SU-DHL-6 (cell line): ENCODE results near the gene ABCA4.

Experiments
- EZH2phosphoT487 ChIP-seq: fragments of 200-600 bp; sonication (generic), shearing (Covaris generic); conservative IDR thresholded peaks from 2 replicates; pipeline ENCODE4 v1.6.1; 2018; ENCODE audit warnings: mild to moderate bottlenecking, antibody characterized with exemption, low read length, moderate library complexity, mixed read lengths
- TF ChIP-seq, protein P1 (sequence below): fragments of 200-600 bp; sonication (generic); IDR thresholded peaks from one replicate; pipeline ENCODE4 v1.5.1; 2017; ENCODE audit warnings: antibody characterized with exemption, mild to moderate bottlenecking, low read length, moderate library complexity; ENCODE audit not compliant: insufficient read depth, poor library complexity, severe bottlenecking

DNA sequence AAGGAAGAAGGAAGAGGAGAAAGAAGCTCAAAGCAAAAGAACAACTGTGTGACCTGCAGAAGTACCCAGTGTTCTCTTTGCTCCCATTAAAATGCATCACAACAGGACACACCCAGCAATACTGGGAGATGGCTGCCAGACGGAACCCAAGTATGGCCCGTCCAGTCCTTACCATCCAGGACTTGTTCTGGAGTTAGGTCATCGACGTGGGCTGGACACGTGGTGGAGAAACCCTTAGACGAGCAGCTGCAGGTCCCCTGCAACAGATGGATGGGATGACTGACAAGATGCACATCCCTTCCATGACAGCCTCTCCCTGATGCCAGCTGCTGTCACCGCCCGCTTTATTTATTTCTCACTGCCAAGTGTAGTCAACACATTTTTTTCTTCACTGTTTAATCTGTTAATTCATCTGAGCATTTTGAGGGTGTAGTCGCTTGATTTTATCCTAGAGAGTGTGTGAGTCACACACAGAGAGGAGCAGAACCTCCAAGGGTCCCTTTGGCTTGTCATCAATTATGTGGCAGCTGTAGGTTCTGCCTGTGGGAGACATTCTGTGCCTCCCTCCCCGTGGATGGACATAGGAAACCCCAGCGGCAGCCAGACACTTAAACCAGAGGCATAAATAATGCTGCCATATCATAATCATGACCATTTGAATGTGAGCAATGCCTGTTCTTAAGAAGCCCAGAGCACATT lies 80.9 kb downstream of the ABCA4 start:
- TF ChIP-seq, protein P1, sequence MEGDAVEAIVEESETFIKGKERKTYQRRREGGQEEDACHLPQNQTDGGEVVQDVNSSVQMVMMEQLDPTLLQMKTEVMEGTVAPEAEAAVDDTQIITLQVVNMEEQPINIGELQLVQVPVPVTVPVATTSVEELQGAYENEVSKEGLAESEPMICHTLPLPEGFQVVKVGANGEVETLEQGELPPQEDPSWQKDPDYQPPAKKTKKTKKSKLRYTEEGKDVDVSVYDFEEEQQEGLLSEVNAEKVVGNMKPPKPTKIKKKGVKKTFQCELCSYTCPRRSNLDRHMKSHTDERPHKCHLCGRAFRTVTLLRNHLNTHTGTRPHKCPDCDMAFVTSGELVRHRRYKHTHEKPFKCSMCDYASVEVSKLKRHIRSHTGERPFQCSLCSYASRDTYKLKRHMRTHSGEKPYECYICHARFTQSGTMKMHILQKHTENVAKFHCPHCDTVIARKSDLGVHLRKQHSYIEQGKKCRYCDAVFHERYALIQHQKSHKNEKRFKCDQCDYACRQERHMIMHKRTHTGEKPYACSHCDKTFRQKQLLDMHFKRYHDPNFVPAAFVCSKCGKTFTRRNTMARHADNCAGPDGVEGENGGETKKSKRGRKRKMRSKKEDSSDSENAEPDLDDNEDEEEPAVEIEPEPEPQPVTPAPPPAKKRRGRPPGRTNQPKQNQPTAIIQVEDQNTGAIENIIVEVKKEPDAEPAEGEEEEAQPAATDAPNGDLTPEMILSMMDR: no peak
- no peak for TF ChIP-seq EZH2phosphoT487
